GM19043 (cell line): Measurements from ENCODE around the gene TTLL3.

ENCODE experiments used
- ATAC-seq: cut with Tn5 transposase; IDR thresholded peaks from one replicate; pipeline ENCODE4 v1.9.1; 2021; ENCODE audit warnings: low read depth; ENCODE audit not compliant: unreplicated experiment

Gene TTLL3

DNA sequence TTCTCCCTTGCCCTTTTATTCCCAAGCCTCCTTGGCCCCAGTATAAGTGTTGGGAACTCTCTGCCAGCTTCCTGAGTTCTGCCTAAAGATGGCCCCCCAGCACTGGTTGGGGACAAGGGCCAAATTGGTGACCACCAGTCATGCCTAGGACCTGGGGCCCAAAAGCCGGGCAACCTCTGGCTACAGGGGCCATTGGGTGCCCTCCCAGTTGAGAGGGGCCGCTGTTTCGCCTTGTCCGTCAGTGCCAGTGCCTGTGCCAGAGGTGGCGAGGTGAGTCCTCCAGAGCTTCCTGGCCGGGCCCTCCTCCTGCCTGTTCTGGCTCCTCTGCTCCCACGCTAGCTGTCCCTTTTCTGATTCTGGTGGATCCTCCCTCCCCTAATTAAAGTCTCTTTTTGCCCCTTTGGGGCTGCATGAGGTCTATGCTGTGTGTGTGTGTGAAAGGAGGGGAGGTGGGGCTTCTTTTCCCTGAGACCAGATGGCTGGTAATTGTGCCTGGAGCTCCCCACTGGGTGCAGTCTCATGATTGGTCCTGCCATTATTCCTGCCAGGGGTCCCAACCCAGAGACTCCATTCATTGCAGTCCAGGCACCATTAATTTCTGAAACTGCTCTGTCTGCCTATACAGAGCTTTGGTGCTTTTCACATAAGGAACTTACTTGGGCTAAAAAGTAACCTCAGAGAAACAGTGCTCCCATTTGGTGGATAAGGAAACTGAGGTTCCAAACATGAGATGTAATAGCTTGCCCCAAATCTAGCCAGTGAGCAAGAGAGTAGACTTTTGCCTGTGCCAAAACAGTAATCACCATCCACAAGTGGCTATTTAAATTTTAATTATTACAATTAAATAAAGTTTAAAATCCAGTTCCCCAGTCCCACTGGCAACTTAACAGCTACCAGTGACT lies 3.1 kb upstream of the TTLL3 start:
- no peak for ATAC-seq

DNA sequence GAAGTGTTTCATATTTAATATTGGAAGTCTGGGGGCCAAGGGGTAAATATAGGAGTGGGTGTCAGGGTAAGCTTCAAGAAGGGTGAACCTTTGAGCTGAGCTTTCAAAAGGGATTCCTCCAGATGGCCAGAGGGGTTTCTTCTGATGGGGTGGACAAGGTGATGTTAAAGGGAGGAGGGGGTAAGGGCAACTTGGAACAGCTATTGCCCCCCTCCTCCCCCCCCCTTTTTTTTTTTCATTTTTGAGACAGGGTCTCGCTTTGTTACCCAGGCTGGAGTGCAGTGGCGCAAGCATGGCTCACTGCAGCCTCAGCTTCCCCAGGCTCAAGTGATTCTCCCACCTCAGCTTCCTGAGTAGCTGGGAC lies 2.1 kb upstream of the TTLL3 start:
- no peak for ATAC-seq

DNA sequence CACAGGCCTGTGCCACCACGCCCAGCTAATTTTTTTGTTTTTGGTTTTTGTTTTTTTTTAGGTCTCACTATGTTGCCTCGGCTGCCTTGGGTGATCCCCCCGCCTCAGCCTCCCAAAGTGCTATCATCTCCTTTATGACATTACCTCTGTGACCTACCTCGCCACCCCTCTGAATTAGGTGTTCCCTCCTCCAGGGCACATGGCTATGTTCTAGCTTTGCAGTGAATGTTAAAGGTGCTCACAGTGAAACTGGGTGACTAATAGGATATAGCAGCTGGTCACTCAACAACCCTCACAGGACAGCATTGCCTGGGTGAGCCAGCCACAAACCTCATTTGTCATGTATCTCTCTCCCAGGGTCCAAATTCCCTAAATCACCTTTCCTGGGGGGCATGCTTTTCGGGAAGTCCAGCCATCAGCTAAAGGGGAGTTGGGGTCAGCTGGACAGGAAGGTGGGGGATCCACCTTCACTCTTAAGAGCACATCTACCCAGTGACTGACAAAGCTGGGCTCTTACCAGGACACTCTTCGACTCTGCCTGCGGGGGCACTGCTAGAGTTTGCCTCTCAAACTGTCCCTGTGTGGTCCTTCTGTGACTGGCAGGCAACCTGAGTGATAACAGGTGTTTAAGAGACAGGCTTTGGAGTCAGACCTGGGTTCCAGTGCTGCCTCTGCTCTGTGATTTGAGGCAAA lies 1.6 kb upstream of the TTLL3 start:
- no peak for ATAC-seq

DNA sequence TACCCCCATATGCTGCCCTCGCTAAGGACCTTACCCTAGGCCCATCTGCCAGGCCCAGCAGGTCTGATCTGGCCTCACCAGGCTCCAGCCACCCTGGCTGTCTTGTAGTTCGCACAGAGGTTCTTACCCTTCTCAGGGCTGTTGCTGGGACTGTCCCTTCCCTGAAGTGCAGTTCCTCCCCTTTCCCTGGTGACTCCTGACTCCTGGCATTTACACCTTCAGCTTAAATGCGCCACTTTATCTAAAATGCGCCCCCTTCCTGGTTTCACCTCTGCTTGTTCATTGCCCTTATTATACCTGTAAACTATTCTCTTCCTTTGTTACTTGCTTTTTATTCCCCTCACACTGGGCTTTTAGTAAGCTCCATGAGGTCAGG lies 835 bp upstream of the TTLL3 start:
- ATAC-seq: no peak

DNA sequence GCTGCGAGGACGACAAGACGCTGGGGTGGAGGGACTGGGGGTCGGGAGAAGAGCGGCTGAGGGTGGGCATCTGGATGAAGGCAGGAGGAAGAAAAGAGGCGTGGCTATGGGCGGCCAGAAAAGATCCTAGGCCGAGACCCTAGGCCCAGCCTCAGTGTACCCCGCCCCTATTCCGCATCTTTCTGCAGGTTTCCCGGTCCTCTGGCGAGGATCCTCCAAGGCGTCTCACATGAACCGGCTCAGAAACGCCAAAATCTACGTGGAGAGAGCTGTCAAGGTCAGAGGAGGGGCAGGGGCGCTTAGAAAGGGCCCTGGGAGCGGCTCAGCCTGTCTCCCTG lies 340 bp downstream of the TTLL3 start:
- ATAC-seq: no peak

DNA sequence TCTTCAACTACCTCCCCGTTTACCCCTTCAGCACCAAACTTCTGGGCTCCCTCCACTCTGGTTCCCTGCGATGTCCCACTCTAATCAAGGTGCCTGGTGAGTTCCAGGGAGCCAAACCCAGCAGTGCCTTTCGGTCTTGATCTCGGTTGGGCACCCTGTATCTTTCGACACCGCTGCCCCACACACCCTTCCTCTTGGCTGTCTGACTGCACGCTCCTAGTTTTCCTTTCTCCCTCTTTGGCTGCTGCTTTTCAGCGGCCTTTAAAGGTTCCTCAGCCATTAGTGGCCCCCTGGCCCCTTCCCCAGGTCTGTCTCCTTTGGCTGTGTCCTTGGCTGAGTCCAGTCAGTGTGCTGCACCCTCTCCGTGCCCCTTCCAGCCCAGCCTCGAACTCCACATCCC lies 784 bp downstream of the TTLL3 start:
- no peak for ATAC-seq

DNA sequence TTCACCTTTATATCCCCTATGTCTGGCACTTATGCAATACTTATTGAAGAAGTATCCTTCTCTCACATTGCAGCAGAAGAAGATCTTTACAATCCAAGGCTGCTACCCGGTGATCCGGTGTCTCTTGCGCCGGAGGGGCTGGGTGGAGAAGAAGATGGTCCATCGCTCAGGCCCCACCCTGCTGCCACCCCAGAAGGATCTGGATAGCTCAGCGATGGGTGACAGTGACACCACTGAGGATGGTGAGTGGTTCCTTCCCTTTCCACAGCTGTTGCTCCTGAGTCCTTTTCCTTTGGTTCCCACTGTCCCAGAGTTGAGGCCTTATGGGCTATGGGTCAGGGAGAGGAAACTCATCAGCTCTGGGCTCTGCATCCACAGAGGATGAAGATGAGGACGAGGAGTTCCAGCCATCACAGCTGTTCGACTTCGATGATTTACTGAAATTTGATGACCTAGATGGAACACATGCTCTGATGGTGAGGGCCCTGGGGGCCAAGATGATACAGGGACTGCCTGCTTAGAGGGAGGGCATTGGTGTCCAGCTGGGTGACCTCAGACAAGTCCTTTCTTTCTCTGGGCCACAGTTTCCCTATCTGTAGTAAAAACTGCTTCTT lies 2.9 kb downstream of the TTLL3 start:
- no peak for ATAC-seq

DNA sequence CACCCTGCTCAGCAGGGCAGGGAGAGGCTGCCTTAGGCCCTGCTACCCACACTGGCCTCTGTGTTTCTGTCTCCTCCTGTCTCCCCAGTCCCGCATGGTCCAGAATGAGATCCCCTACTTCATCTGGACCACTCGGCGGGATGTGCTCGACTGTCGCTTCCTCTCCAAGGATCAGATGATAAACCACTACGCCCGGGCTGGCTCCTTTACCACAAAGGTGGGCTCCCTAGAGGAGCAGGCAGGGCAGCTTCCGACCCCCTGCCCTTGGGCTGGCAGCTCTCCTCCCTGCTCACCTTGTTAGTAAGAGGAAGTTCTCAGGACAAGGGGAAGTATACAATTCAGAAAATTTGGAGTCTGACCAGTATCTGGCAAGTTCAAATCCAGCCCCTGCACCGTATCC lies 5.9 kb downstream of the TTLL3 start:
- ATAC-seq: no peak

DNA sequence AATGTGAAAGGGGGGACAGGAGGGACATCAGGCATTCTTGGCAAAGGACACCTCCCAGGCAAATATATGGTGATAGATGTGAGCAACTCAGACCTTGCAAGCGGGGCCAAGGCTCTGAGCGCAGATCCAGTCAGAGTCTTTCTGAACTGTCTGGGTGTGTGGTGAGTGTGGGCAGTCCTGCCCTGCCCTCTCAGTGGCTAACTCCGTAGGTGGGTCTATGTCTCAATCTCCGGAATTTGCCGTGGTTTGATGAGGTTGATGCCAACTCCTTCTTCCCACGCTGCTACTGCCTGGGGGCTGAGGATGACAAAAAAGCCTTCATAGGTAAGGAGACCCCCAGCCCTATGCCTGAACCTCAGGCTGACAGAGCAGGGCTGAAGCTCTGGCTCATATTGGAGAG lies 7.4 kb downstream of the TTLL3 start:
- no peak for ATAC-seq

DNA sequence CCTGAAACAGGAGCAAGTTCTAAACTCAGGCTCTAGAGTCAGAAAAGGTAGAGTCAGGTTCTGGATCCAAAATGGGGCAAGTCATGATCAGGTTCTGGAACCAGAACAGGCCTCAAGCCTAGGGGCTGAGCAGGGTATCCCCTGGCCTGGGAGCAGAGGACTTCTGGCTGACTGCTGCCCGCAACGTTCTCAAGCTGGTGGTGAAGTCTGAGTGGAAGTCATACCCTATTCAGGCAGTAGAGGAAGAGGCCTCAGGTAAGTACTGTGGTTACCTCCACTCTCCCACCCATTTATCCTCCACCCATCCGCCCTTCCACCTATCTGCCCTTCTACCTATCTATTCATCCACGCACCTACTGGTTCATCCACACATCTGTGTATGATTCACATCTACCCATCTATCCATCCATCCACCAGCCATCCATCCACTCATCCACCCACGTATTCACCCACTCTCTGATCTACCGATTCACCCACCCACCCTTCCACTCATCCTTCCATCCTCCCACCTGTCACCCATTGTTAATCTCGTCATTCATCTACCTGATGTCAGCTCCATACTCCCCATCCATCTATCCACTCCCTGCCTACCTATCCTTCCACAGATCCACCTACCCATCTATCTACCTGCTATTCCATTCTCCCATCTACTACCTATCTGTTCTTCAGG lies 8.7 kb downstream of the TTLL3 start:
- ATAC-seq: no peak

DNA sequence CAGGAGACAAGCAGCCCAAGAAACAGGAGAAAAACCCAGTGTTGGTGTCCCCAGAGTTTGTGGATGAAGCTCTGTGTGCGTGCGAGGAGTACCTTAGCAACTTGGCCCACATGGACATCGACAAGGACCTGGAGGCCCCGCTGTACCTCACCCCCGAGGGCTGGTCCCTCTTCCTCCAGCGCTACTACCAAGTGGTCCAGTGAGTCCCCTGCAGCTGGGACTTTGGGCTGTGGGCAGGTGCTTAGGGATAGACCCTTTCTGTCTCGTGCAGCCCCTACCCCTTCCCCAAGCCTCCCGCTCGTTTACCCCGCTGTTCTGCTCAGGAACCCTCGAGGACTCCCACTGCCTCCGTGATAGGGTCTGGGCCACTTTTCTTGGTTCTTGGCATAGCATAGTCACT lies 10.5 kb downstream of the TTLL3 start:
- no peak for ATAC-seq

DNA sequence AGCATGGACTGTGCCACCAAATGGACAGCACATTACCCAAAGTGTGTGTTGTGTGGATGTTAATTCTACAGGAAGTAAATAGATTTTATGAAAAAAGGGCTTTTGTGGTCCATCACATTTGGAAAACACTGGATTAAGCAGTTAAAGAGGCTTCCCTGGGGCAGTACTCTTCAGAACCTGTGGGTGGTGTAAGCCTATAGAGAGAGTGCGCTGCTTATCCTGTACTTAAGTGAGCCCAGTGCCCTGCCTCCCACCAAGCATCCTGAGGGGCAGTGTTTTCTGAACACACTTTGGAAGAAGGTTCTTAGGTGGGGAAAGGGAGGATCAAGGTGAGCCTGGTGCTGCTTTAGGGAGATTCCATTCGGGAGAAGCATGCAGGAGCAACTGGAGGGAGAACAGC lies 10.9 kb downstream of the TTLL3 start:
- no peak for ATAC-seq

DNA sequence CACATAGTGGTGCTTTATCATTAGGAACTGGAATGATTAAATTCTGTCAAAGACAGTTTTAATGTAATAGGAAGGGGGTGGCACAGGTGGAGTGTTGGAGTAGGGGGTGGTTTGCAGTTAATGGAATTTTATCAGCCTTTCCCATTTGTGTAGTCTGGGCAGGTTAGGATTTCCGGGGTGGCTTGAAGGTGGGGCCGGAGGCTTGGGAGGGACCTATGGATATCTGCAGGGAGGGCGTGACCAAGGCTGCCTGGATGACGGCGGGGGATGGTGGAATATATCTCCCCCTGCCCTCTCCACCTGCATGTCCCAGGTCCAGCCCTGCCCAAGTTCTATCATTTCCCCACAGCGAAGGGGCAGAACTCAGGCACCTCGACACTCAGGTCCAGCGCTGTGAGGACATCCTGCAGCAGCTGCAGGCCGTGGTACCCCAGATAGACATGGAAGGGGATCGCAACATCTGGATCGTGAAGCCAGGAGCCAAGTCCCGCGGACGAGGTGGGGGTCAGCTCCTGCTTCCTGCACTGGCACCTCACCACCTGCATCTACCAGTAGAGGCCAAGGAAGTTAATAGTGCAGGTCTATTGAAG lies 15.5 kb downstream of the TTLL3 start:
- no peak for ATAC-seq

DNA sequence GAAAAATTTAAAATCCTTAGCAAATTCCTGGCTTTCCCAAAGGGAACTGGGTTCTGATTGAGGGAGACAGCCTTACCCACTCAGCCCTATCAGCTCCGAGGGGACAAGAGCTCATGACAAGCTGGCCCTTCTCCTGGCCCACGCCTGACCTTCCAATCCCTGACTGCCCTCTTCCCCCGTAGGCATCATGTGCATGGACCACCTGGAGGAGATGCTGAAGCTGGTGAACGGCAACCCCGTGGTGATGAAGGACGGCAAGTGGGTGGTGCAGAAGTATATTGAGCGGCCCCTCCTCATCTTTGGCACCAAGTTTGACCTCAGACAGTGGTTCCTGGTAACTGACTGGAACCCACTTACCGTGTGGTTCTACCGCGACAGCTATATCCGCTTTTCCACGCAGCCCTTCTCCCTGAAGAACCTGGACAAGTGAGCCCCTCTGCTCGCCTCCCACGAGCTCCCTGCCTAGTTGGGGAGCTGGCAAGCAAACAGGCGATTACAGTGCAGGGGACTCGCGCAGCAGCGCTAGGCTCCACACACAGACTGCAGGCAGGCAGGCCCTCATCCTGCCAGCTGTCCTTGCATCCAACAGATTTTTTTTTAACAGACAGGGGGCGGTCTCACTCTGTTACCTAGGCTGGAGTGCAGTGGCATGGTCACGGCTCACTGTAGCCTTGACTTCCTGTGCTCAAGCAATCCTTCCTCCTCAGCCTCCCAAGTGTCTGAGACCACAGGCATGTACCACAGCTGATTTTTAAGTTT lies 16.9 kb downstream of the TTLL3 start:
- ATAC-seq: no peak

DNA sequence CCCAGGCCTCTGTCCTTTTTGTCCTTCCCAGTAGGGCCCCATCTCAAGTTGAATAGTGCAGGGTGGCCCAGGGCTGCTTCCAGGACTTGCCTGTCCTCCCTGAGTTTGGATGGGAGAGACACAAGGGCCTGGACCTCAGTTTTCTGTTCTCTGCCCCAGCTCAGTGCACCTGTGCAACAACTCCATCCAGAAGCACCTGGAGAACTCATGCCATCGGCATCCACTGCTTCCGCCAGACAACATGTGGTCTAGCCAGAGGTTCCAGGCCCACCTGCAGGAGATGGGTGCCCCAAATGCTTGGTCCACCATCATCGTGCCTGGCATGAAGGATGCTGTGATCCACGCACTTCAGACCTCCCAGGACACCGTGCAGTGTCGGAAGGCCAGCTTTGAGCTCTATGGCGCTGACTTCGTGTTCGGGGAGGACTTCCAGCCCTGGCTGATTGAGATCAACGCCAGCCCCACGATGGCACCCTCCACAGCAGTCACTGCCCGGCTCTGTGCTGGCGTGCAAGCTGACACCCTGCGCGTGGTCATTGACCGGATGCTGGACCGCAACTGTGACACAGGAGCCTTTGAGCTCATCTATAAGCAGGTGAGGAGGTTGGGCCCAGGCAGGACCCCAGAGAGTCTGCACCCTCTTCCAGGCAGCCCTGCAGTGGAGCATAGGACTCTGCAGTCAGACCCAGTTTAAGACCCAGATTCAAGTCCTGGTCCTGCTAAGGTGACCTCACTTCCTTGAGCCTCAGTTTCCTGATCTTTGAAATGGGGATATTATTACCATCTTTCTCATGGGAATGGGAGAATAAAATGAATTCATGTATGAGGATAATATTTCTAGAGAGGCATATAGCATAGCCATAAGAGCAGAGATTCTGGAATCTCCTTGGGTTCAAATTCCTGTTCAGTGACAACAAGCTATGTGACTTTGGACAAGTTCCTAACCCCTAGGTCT lies 19.0 kb downstream of the TTLL3 start:
- ATAC-seq: no peak

DNA sequence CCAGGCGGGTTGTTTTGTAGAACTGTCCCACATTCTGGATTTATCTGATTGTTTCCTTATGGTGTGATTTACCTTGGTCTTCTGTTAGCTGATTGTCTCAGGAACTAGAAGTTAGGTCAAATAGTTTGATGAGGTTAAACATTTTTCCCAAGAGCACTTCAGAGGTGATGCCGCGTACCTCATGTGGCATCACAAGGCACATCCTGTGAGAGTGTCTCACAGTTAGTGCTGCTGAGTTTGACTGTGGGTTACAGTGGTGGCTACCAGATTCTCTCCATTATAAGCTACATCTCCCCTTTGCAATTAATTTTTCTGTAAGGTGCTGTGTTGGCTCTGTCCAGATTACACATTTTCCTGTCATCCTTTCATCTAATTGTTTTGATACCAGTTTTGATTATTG lies 21.2 kb downstream of the TTLL3 start:
- ATAC-seq: no peak

DNA sequence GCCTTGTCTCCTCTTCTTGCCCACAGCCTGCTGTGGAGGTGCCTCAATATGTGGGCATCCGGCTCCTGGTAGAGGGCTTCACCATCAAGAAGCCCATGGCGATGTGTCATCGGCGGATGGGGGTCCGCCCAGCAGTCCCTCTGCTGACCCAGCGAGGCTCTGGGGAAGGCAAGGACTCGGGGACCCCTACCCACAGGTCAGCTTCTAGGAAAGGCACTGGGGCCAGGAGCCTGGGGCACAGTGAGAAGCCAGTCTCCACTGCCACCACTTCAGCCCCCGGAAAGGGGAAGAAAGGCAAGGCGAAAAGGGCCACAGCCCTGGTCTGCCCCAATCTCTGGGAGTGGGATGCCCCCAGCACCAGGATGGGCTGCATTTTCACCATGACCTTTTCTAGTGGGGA lies 23.0 kb downstream of the TTLL3 start:
- ATAC-seq: no peak

DNA sequence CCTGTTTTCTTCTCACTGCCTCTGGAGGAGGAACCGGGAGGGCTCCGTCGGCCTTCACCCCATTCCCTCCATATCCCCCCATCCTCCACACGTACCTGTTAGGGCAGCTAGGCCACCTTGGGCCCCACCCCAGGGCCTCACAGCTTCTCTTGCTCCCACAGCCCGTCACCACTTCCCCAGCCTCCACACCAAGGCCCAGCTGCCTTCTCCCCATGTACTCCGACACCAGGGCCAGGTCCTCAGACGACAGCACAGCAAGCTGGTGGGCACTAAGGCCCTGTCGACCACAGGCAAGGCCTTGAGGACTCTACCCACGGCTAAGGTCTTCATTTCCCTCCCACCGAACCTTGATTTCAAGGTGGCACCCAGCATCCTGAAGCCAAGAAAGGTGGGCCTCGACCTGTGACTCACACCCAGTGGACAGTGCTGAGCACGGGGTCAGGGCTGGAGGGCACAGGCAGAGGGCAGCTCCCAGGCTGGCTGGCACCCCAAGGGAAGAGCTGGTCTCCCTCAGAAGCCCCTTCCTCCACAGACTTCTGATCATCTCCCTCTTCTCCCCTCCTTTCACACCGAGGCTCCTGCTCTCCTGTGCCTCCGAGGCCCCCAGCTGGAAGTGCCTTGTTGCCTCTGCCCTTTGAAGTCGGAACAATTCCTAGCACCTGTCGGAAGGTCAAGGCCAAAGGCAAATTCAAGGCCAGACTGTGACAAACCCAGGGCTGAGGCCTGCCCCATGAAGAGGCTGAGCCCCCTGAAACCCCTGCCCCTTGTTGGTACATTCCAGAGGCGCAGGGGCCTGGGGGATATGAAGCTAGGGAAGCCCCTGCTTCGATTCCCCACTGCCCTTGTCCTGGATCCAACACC lies 24.7 kb downstream of the TTLL3 start:
- no peak for ATAC-seq
